HEK293 (cell line): ENCODE results near the gene KLF16.

ENCODE experiments used
- CTCF ChIA-PET: fragments of 350-600 bp; formaldehyde crosslinking; extraction: SDS; loops from one replicate; lab custom pipeline; 2021; ENCODE audit warnings: antibody characterized with exemption; lab: Yijun Ruan, JAX
- POLR2A ChIA-PET: fragments of 300-600 bp; formaldehyde crosslinking; extraction: SDS; loops from one replicate; lab custom pipeline; 2020; ENCODE audit warnings: antibody characterized with exemption, inconsistent platforms; lab: Yijun Ruan, JAX
- H3K27ac ChIP-seq: fragments of 200-500 bp; sonication (Bioruptor generic); 2 replicates; pipeline ENCODE4 v1.5.1; 2014; ENCODE audit warnings: low read depth, low read length, control low read depth, inconsistent platforms; ENCODE audit errors: extremely low read depth
- H3K36me3 ChIP-seq, 2 experiments: fragments of 200-500 bp in 1 of 2; sonication (Bioruptor generic) in 1 of 2; 1 replicate in 1 of 2; 2 replicates in 1 of 2; pipeline ENCODE4 v1.5.1; 2014 to 2017; ENCODE audit warnings: inconsistent platforms in 2 of 2, low read length in 2 of 2; ENCODE audit not compliant: control insufficient read depth in 2 of 2, insufficient read depth in 1 of 2
- H3K4me1 ChIP-seq: fragments of 200-500 bp; sonication (Bioruptor generic); 2 replicates; pipeline ENCODE4 v1.5.1; 2014; ENCODE audit warnings: mild to moderate bottlenecking, low read length, inconsistent platforms; ENCODE audit not compliant: control insufficient read depth, insufficient read depth
- H3K4me3 ChIP-seq: 2 replicates; pipeline ENCODE4 v1.5.1; 2011; ENCODE audit warnings: low read depth, mild to moderate bottlenecking, control low read depth, low read length, moderate library complexity
- H3K9me3 ChIP-seq: fragments of 200-500 bp; sonication (Bioruptor generic); 2 replicates; pipeline ENCODE4 v1.5.1; 2014; ENCODE audit warnings: low read depth, low read length, inconsistent platforms; ENCODE audit not compliant: control insufficient read depth, insufficient read depth
- ELK4 ChIP-seq: IDR thresholded peaks from 2 replicates; pipeline ENCODE4 v1.6.1; 2011; ENCODE audit warnings: mild to moderate bottlenecking, low read depth, low read length, borderline replicate concordance
- GLIS2 ChIP-seq: fragments of 450-650 bp; formaldehyde crosslinking; IDR thresholded peaks from 2 replicates; pipeline ENCODE4 v1.5.1; 2016; ENCODE audit warnings: missing biosample characterization, missing genetic modification characterization
- IKZF3 ChIP-seq: fragments of 450-650 bp; IDR thresholded peaks from 2 replicates; pipeline ENCODE4 v1.5.0; 2018; ENCODE audit warnings: missing biosample characterization, mild to moderate bottlenecking, missing genetic modification characterization, moderate library complexity
- KLF16 ChIP-seq: fragments of 450-650 bp; formaldehyde crosslinking; IDR thresholded peaks from 2 replicates; pipeline ENCODE4 v1.5.1; 2017; ENCODE audit warnings: missing biosample characterization, missing genetic modification characterization
- KLF7 ChIP-seq: fragments of 450-650 bp; formaldehyde crosslinking; IDR thresholded peaks from 2 replicates; pipeline ENCODE4 v1.5.1; 2016; ENCODE audit warnings: missing biosample characterization, missing genetic modification characterization, borderline replicate concordance
- PRDM4 ChIP-seq: fragments of 450-650 bp; formaldehyde crosslinking; IDR thresholded peaks from 2 replicates; pipeline ENCODE4 v1.5.1; 2017; ENCODE audit warnings: missing biosample characterization, missing genetic modification characterization
- SP2 ChIP-seq: fragments of 450-650 bp; formaldehyde crosslinking; IDR thresholded peaks from 2 replicates; pipeline ENCODE4 v1.5.1; 2016; ENCODE audit warnings: missing biosample characterization, missing genetic modification characterization
- ZBTB20 ChIP-seq: fragments of 450-650 bp; formaldehyde crosslinking; IDR thresholded peaks from 2 replicates; pipeline ENCODE4 v1.5.1; 2016; ENCODE audit warnings: missing biosample characterization, missing genetic modification characterization
- ZBTB26 ChIP-seq: fragments of 450-650 bp; formaldehyde crosslinking; optimal IDR thresholded peaks from 2 replicates; pipeline ENCODE3; 2016; ENCODE audit warnings: missing biosample characterization, mild to moderate bottlenecking, missing genetic modification characterization
- ZBTB48 ChIP-seq: fragments of 450-650 bp; formaldehyde crosslinking; IDR thresholded peaks from 2 replicates; pipeline ENCODE4 v1.5.1; 2016; ENCODE audit warnings: missing biosample characterization, missing genetic modification characterization
- ZNF335 ChIP-seq: fragments of 450-650 bp; formaldehyde crosslinking; conservative IDR thresholded peaks from 2 replicates; pipeline ENCODE4 v1.5.1; 2016; ENCODE audit warnings: missing biosample characterization, missing genetic modification characterization
- ZNF354C ChIP-seq: fragments of 450-650 bp; formaldehyde crosslinking; IDR thresholded peaks from 2 replicates; pipeline ENCODE4 v1.5.1; 2016; ENCODE audit warnings: missing biosample characterization, missing genetic modification characterization, low read depth, borderline replicate concordance
- ZNF529 ChIP-seq: fragments of 450-650 bp; formaldehyde crosslinking; IDR thresholded peaks from 2 replicates; pipeline ENCODE4 v1.5.1; 2017; ENCODE audit warnings: missing genetic modification characterization, missing biosample characterization; ENCODE audit not compliant: insufficient replicate concordance
- ZNF600 ChIP-seq: fragments of 450-650 bp; formaldehyde crosslinking; IDR thresholded peaks from 2 replicates; pipeline ENCODE4 v1.5.1; 2016; ENCODE audit warnings: missing biosample characterization, missing genetic modification characterization
- ZXDB ChIP-seq: fragments of 450-650 bp; formaldehyde crosslinking; IDR thresholded peaks from 2 replicates; pipeline ENCODE4 v1.5.1; 2016; ENCODE audit warnings: missing biosample characterization, missing genetic modification characterization
- TF ChIP-seq, protein P1 (sequence below): fragments of 450-650 bp; formaldehyde crosslinking; IDR thresholded peaks from 2 replicates; pipeline ENCODE4 v1.5.1; 2016; ENCODE audit warnings: missing biosample characterization, missing genetic modification characterization
- TF ChIP-seq, protein P2 (sequence below): fragments of 450-650 bp; formaldehyde crosslinking; IDR thresholded peaks from 2 replicates; pipeline ENCODE4 v1.5.1; 2016; ENCODE audit warnings: missing biosample characterization, missing genetic modification characterization
- TF ChIP-seq, protein P3 (sequence below): fragments of 450-650 bp; formaldehyde crosslinking; IDR thresholded peaks from 2 replicates; pipeline ENCODE4 v1.5.1; 2016; ENCODE audit warnings: missing biosample characterization, missing genetic modification characterization

Gene KLF16

DNA sequence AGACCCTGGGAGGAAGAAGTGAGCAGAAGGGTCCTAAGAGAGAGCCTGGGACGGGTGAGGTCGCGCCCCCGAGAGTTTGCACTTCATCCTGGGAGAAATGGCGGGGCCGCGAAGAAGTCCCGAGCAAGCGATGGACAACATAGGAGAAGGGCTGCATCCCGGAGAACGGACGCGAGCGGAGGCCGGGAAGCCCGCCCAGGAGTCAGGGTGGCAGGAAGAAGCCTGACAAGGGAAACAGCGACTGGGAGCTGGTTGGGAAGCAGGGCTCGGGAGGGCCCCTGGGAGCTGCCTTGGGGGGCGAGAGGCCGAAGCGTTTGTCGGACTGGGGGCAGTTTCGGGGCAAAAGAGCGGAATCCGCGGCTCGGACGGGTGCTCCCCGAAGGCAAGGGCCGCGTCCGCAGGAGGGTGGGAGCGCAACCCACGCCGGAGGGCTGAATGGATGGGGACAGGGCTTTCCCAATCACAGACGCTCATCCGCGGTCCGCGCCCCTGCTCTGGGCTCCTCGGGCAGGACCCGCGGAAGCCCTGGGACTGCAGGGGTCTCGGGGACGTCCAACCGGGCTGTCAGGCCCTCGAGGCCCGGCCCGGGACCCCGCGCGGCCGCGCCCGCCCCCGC, 21.4 kb upstream of the KLF16 start:
- H3K27ac ChIP-seq = peak overlapping the region; percentile 78
- TF ChIP-seq KLF7 (tag by site-specific recombination) (no peak), GLIS2 (tag by site-specific recombination) (peak; percentile 71), ZNF354C (no peak), ZNF529 (no peak), ZNF335 (tag by site-specific recombination) (peak; percentile 70), SP2 (peak; percentile 8), ZNF600 (peak; percentile 68), ZXDB (peak; percentile 38; the same call in 1 of the 2 replicates), ZBTB48 (tag by site-specific recombination) (peak; percentile 36; the same call in 1 of the 2 replicates), KLF16 (tag by site-specific recombination) (peak; percentile 46; the same call in 1 of the 2 replicates), IKZF3 (peak; percentile 35; the same call in 1 of the 2 replicates), ZBTB20 (tag by site-specific recombination) (peak; percentile 79), ELK4 (no peak), PRDM4 (tag by site-specific recombination) (0 out of 2 replicates have a peak, but pooled peaks have one; percentile 9), ZBTB26 (peak; percentile 74)
- TF ChIP-seq, protein P1, sequence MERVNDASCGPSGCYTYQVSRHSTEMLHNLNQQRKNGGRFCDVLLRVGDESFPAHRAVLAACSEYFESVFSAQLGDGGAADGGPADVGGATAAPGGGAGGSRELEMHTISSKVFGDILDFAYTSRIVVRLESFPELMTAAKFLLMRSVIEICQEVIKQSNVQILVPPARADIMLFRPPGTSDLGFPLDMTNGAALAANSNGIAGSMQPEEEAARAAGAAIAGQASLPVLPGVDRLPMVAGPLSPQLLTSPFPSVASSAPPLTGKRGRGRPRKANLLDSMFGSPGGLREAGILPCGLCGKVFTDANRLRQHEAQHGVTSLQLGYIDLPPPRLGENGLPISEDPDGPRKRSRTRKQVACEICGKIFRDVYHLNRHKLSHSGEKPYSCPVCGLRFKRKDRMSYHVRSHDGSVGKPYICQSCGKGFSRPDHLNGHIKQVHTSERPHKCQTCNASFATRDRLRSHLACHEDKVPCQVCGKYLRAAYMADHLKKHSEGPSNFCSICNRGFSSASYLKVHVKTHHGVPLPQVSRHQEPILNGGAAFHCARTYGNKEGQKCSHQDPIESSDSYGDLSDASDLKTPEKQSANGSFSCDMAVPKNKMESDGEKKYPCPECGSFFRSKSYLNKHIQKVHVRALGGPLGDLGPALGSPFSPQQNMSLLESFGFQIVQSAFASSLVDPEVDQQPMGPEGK (tag by site-specific recombination) = peak; percentile 46; the same call in 1 of the 2 replicates
- TF ChIP-seq, protein P2, sequence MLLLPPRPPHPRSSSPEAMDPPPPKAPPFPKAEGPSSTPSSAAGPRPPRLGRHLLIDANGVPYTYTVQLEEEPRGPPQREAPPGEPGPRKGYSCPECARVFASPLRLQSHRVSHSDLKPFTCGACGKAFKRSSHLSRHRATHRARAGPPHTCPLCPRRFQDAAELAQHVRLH (tag by site-specific recombination) = no peak
- TF ChIP-seq, protein P3, sequence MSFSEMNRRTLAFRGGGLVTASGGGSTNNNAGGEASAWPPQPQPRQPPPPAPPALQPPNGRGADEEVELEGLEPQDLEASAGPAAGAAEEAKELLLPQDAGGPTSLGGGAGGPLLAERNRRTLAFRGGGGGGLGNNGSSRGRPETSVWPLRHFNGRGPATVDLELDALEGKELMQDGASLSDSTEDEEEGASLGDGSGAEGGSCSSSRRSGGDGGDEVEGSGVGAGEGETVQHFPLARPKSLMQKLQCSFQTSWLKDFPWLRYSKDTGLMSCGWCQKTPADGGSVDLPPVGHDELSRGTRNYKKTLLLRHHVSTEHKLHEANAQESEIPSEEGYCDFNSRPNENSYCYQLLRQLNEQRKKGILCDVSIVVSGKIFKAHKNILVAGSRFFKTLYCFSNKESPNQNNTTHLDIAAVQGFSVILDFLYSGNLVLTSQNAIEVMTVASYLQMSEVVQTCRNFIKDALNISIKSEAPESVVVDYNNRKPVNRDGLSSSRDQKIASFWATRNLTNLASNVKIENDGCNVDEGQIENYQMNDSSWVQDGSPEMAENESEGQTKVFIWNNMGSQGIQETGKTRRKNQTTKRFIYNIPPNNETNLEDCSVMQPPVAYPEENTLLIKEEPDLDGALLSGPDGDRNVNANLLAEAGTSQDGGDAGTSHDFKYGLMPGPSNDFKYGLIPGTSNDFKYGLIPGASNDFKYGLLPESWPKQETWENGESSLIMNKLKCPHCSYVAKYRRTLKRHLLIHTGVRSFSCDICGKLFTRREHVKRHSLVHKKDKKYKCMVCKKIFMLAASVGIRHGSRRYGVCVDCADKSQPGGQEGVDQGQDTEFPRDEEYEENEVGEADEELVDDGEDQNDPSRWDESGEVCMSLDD (tag by site-specific recombination) = peak; percentile 54; the same call in 1 of the 2 replicates
- H3K36me3 ChIP-seq = peaks cover 0 to 17% of the 10 kb centered on the region in 2 experiments; a peak in 1 of 3 replicates
- peaks cover 17% of the 10 kb centered on the region for H3K4me1 ChIP-seq
- peak overlapping the region; percentile 65 for H3K4me3 ChIP-seq
- POLR2A ChIA-PET = interaction anchor here (0.5 to 2.7 kb wide), 8 partner anchors 9 to 26 kb away, joined by 3 to 22 read pairs (median 4); no protein-coding TSS in a partner anchor
- no peaks in the 10 kb centered on the region for H3K9me3 ChIP-seq
- CTCF ChIA-PET = interaction anchor here (1.2 kb wide), 1 partner anchor 20 kb away, joined by 4 read pairs; no protein-coding TSS in a partner anchor
